ENCODE measurements around the gene TKT. TPM values are rescaled to one million over a fixed set of nuclear protein-coding genes. Genes with fewer than 3 reads are reported as not detected.

The TKT gene
- total RNA-seq, 1 experiment from 2014 or later: 278 TPM

GRCh38 chr3:53188136-53188685, 67.6 kb downstream of the TKT start:
- Histone ChIP-seq H3K36me3 (peaks cover 10% of the 10 kb centered on the region; the same call in 1 of the 2 replicates), H3K27me3 (replicated peaks) (no peaks in the 10 kb centered on the region), H3K4me1 (replicated peaks) (no peaks in the 10 kb centered on the region), H3K4me3 (no peak overlapping the region), H3K9me3 (replicated peaks) (no peaks in the 10 kb centered on the region), H3K27ac (no peak overlapping the region)
- no peak for DNase-seq (ENCODE audit: low read depth in 1 of 2, low spot score in 2 of 2)

DNA sequence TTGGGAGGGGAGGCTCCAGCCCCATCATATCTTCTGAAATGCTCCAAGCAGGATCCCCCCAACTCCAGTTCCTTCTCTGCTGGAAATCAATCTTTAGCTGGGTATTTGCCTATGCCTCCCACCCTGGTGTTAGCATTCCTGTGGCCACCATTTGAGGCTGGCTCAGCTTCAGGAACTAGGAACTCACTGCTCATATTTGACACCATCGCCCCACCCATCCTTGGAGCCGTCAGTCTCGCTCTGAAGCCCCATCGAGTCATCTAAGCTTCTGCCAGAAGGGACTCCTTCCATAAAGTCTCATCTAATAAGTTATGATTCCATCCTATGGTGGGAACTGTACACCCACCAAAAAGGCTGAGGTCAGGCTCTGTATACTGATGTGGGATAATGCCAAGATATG, 68.4 kb downstream of the TKT start:
- Histone ChIP-seq H3K9me3 (replicated peaks) (no peaks in the 10 kb centered on the region), H3K4me3 (no peak overlapping the region)
- no peak for DNase-seq (ENCODE audit: low read depth in 1 of 2, low spot score in 2 of 2)

GRCh38 chr3:53186726-53187125, 69.1 kb downstream of the TKT start:
- Histone ChIP-seq H3K9me3 (replicated peaks) (no peaks in the 10 kb centered on the region), H3K27me3 (replicated peaks) (no peaks in the 10 kb centered on the region), H3K4me3 (no peak overlapping the region), H3K4me1 (replicated peaks) (no peaks in the 10 kb centered on the region), H3K36me3 (peaks cover 8% of the 10 kb centered on the region; the same call in 1 of the 2 replicates), H3K27ac (no peak overlapping the region)
- no peak for DNase-seq (ENCODE audit: low read depth in 1 of 2, low spot score in 2 of 2)

More for the DNA sequence above, 68.4 kb downstream of the TKT start:
- no peaks in the 10 kb centered on the region for H3K27me3 ChIP-seq (replicated peaks)
- peaks cover 10% of the 10 kb centered on the region; the same call in 1 of the 2 replicates for H3K36me3 ChIP-seq
- H3K27ac ChIP-seq: no peak overlapping the region
- no peaks in the 10 kb centered on the region for H3K4me1 ChIP-seq (replicated peaks)

- no peak for DNase-seq (ENCODE audit: low read depth in 1 of 2, low spot score in 2 of 2)
- no peak overlapping the region for H3K4me3 ChIP-seq
- no peak overlapping the region for H3K27ac ChIP-seq
- no peaks in the 10 kb centered on the region for H3K9me3 ChIP-seq (replicated peaks)
- H3K4me1 ChIP-seq (replicated peaks): no peaks in the 10 kb centered on the region
- H3K27me3 ChIP-seq (replicated peaks): no peaks in the 10 kb centered on the region
- H3K36me3 ChIP-seq: peaks cover 14% of the 10 kb centered on the region
Observed at GRCh38 chr3:53185761-53186465, 69.9 kb downstream of the TKT start.

DNA sequence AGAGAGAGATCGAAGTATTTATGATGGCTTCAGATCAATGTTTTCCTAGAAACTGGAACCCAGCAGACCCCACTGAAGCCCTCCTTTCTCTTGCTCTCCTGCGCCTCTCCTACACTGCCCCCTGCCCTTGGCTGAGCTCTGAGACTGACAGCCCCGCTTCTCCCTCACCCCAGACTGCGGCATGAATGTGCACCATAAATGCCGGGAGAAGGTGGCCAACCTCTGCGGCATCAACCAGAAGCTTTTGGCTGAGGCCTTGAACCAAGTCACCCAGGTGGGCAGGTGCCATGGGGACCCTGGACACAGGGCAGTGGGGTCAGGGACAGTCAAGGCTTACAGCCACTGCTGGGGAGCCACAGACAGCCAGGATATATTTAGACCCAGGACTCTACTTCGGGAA, 71.1 kb downstream of the TKT start:
- Histone ChIP-seq H3K9me3 (replicated peaks) (no peaks in the 10 kb centered on the region), H3K4me3 (no peak overlapping the region), H3K4me1 (replicated peaks) (no peaks in the 10 kb centered on the region), H3K27ac (no peak overlapping the region), H3K27me3 (replicated peaks) (no peaks in the 10 kb centered on the region), H3K36me3 (peaks cover 20% of the 10 kb centered on the region)
- DNase-seq (ENCODE audit: low read depth in 1 of 2, low spot score in 2 of 2): no peak

DNA sequence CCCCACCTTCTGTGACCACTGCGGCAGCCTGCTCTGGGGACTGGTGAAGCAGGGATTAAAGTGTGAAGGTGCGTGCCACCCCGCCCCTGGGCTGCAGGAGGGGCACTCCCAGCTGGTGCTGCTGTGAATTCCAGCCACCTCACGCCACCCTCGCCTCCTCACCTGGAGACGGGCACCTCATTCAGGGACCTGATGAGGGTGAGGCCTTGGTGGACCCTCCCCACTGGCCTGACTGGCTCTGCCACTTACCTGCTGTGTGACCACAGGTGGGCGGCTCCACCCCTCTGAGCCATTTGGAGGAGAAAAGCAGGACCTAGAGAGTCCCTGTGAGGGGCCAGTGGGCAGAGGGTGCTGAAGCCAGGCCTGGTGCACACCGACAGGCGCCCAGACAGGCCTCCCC, 72.3 kb downstream of the TKT start:
- Histone ChIP-seq H3K27ac (no peak overlapping the region), H3K9me3 (replicated peaks) (no peaks in the 10 kb centered on the region), H3K4me3 (no peak overlapping the region), H3K36me3 (peaks cover 21% of the 10 kb centered on the region), H3K27me3 (replicated peaks) (no peaks in the 10 kb centered on the region), H3K4me1 (replicated peaks) (no peaks in the 10 kb centered on the region)
- DNase-seq (ENCODE audit: low read depth in 1 of 2, low spot score in 2 of 2): no peak

- peaks cover 17% of the 10 kb centered on the region for H3K36me3 ChIP-seq
- DNase-seq (ENCODE audit: low read depth in 1 of 2, low spot score in 2 of 2): no peak
- H3K4me1 ChIP-seq (replicated peaks): no peaks in the 10 kb centered on the region
- H3K27ac ChIP-seq: no peak overlapping the region
- no peaks in the 10 kb centered on the region for H3K9me3 ChIP-seq (replicated peaks)
- no peak overlapping the region for H3K4me3 ChIP-seq
- H3K27me3 ChIP-seq (replicated peaks): no peaks in the 10 kb centered on the region
Observed at GRCh38 chr3:53182764-53183355, 73.0 kb downstream of the TKT start.

- no peak for DNase-seq (ENCODE audit: low read depth in 1 of 2, low spot score in 2 of 2)
- Histone ChIP-seq H3K27me3 (replicated peaks) (no peaks in the 10 kb centered on the region), H3K27ac (no peak overlapping the region), H3K4me1 (replicated peaks) (no peaks in the 10 kb centered on the region), H3K9me3 (replicated peaks) (no peaks in the 10 kb centered on the region), H3K4me3 (no peak overlapping the region), H3K36me3 (peaks cover 17% of the 10 kb centered on the region)
Observed at GRCh38 chr3:53181528-53181927, 74.3 kb downstream of the TKT start.

GRCh38 chr3:53181024-53181371, 74.8 kb downstream of the TKT start:
- Histone ChIP-seq H3K9me3 (replicated peaks) (no peaks in the 10 kb centered on the region), H3K27ac (no peak overlapping the region), H3K27me3 (replicated peaks) (no peaks in the 10 kb centered on the region), H3K4me1 (replicated peaks) (no peaks in the 10 kb centered on the region), H3K36me3 (peaks cover 17% of the 10 kb centered on the region), H3K4me3 (no peak overlapping the region)
- no peak for DNase-seq (ENCODE audit: low read depth in 1 of 2, low spot score in 2 of 2)

- Histone ChIP-seq H3K9me3 (replicated peaks) (no peaks in the 10 kb centered on the region), H3K4me3 (no peak overlapping the region), H3K27ac (no peak overlapping the region), H3K36me3 (peaks cover 17% of the 10 kb centered on the region), H3K27me3 (replicated peaks) (no peaks in the 10 kb centered on the region), H3K4me1 (replicated peaks) (no peaks in the 10 kb centered on the region)
- no peak for DNase-seq (ENCODE audit: low read depth in 1 of 2, low spot score in 2 of 2)
Observed at GRCh38 chr3:53180305-53181023, 75.4 kb downstream of the TKT start.

GRCh38 chr3:53179580-53179979, 76.2 kb downstream of the TKT start:
- no peaks in the 10 kb centered on the region for H3K4me1 ChIP-seq (replicated peaks)
- H3K27ac ChIP-seq: no peak overlapping the region
- no peak for DNase-seq (ENCODE audit: low read depth in 1 of 2, low spot score in 2 of 2)
- H3K9me3 ChIP-seq (replicated peaks): no peaks in the 10 kb centered on the region
- peaks cover 17% of the 10 kb centered on the region for H3K36me3 ChIP-seq
- no peaks in the 10 kb centered on the region for H3K27me3 ChIP-seq (replicated peaks)
- H3K4me3 ChIP-seq: no peak overlapping the region

DNA sequence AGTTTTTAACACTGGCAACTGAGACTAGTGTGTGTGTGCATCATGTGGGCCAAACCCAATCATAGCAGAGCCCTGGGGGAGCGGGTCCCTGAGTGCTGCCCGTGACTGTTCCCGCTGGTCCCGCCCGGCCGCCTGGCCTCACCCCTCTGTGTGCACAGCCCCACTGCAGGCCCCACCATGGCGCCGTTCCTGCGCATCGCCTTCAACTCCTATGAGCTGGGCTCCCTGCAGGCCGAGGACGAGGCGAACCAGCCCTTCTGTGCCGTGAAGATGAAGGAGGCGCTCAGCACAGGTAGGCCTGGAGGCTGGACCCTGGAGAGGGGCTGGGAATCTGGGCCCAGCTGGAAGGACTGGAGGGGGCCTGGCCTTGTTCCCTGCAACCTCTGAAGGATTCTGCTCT, 77.6 kb downstream of the TKT start:
- no peaks in the 10 kb centered on the region for H3K4me1 ChIP-seq (replicated peaks)
- no peaks in the 10 kb centered on the region for H3K9me3 ChIP-seq (replicated peaks)
- H3K4me3 ChIP-seq: no peak overlapping the region
- H3K27me3 ChIP-seq (replicated peaks): no peaks in the 10 kb centered on the region
- peaks cover 25% of the 10 kb centered on the region for H3K36me3 ChIP-seq
- no peak overlapping the region for H3K27ac ChIP-seq
- no peak for DNase-seq (ENCODE audit: low read depth in 1 of 2, low spot score in 2 of 2)

- Histone ChIP-seq H3K4me3 (no peak overlapping the region), H3K9me3 (replicated peaks) (no peaks in the 10 kb centered on the region)
- no peak for DNase-seq (ENCODE audit: low read depth in 1 of 2, low spot score in 2 of 2)
Observed at GRCh38 chr3:53175613-53176540, 79.9 kb downstream of the TKT start.

More at GRCh38 chr3:53175613-53176540, 79.9 kb downstream of the TKT start:
- H3K4me1 ChIP-seq (replicated peaks): no peaks in the 10 kb centered on the region
- H3K27ac ChIP-seq: no peak overlapping the region
- H3K27me3 ChIP-seq (replicated peaks): no peaks in the 10 kb centered on the region
- H3K36me3 ChIP-seq: peaks cover 19% of the 10 kb centered on the region

Data from SJSA1 (cell line).